SK-N-SH treated with all-trans-retinoic acid at 6 μM for 48 hours (cell line): Measurements from ENCODE around the gene SCN1A.

ENCODE experiments used
- ATAC-seq: fragments of 200-7000 bp; cut with Tn5 transposase; 3 replicates; pipeline ENCODE4 v1.9.1; 2020; ENCODE audit warnings: mild to moderate bottlenecking, moderate library complexity
- ARNTL ChIP-seq: fragments of 450-650 bp; formaldehyde crosslinking; IDR thresholded peaks from 2 replicates; pipeline ENCODE4 v1.5.0; 2020; ENCODE audit warnings: low read depth, mild to moderate bottlenecking, moderate library complexity, borderline replicate concordance
- BACH2 ChIP-seq: fragments of 250-450 bp; sonication (Bioruptor Pico); IDR thresholded peaks from 2 replicates; pipeline ENCODE4 v1.9.0; 2021; ENCODE audit warnings: mild to moderate bottlenecking, borderline replicate concordance
- CSDC2 ChIP-seq: fragments of 250-450 bp; sonication (Bioruptor Pico); IDR thresholded peaks from 2 replicates; pipeline ENCODE4 v1.5.0; 2020; ENCODE audit warnings: mild to moderate bottlenecking, moderate library complexity
- ESRRG ChIP-seq: fragments of 250-450 bp; sonication (Bioruptor Pico); IDR thresholded peaks from 2 replicates; pipeline ENCODE4 v1.6.1; 2021; ENCODE audit warnings: mild to moderate bottlenecking
- GLIS3 ChIP-seq: fragments of 250-450 bp; sonication (Bioruptor Pico); IDR thresholded peaks from 2 replicates; pipeline ENCODE4 v1.5.0; 2020; ENCODE audit warnings: mild to moderate bottlenecking, moderate library complexity
- ISL1 ChIP-seq: fragments of 250-450 bp; sonication (Bioruptor Pico); IDR thresholded peaks from 2 replicates; pipeline ENCODE4 v2.1.2; 2022; ENCODE audit warnings: mild to moderate bottlenecking, moderate library complexity
- OSR1 ChIP-seq: fragments of 250-450 bp; sonication (Bioruptor Pico); IDR thresholded peaks from 2 replicates; pipeline ENCODE4 v1.8.0; 2022; ENCODE audit warnings: moderate library complexity, mild to moderate bottlenecking, inconsistent platforms
- PATZ1 ChIP-seq: fragments of 250-450 bp; sonication (Bioruptor Pico); IDR thresholded peaks from 2 replicates; pipeline ENCODE4 v1.8.0; 2020; ENCODE audit warnings: mild to moderate bottlenecking, moderate library complexity, borderline replicate concordance
- POU6F1 ChIP-seq: fragments of 250-450 bp; sonication (Bioruptor Pico); IDR thresholded peaks from 2 replicates; pipeline ENCODE4 v1.8.0; 2021; ENCODE audit warnings: low read depth, mild to moderate bottlenecking, moderate library complexity, borderline replicate concordance
- PPARA ChIP-seq: fragments of 250-450 bp; sonication (Bioruptor Pico); IDR thresholded peaks from 2 replicates; pipeline ENCODE4 v1.5.0; 2020; ENCODE audit warnings: mild to moderate bottlenecking, borderline replicate concordance
- RARB ChIP-seq: fragments of 250-450 bp; sonication (Bioruptor Pico); IDR thresholded peaks from 2 replicates; pipeline ENCODE4 v1.8.0; 2021; ENCODE audit warnings: mild to moderate bottlenecking, moderate library complexity
- SNAI2 ChIP-seq: fragments of 250-450 bp; sonication (Bioruptor Pico); IDR thresholded peaks from 2 replicates; pipeline ENCODE4 v1.5.0; 2020; ENCODE audit warnings: mild to moderate bottlenecking, moderate library complexity
- TCF4 ChIP-seq: fragments of 250-450 bp; sonication (Bioruptor Pico); IDR thresholded peaks from 2 replicates; pipeline ENCODE4 v1.8.0; 2021; ENCODE audit warnings: mild to moderate bottlenecking, moderate library complexity, borderline replicate concordance
- TOX ChIP-seq: fragments of 250-450 bp; sonication (Bioruptor Pico); IDR thresholded peaks from 2 replicates; pipeline ENCODE4 v1.8.0; 2021; ENCODE audit warnings: mild to moderate bottlenecking, moderate library complexity, borderline replicate concordance
- TSHZ2 ChIP-seq: fragments of 250-450 bp; sonication (Bioruptor Pico); IDR thresholded peaks from 2 replicates; pipeline ENCODE4 v1.5.0; 2020; ENCODE audit warnings: mild to moderate bottlenecking, moderate library complexity
- ZC3H10 ChIP-seq: fragments of 250-450 bp; sonication (Bioruptor Pico); IDR thresholded peaks from 2 replicates; pipeline ENCODE4 v1.5.1; 2021; ENCODE audit warnings: mild to moderate bottlenecking, moderate library complexity
- ZFP3 ChIP-seq: fragments of 250-450 bp; sonication (Bioruptor Pico); IDR thresholded peaks from 2 replicates; pipeline ENCODE4 v1.5.0; 2020; ENCODE audit warnings: mild to moderate bottlenecking, moderate library complexity
- ZFP30 ChIP-seq: fragments of 450-650 bp; formaldehyde crosslinking; IDR thresholded peaks from 2 replicates; pipeline ENCODE4 v1.5.0; 2022; ENCODE audit warnings: mild to moderate bottlenecking, moderate library complexity
- ZNF565 ChIP-seq: fragments of 450-650 bp; formaldehyde crosslinking; conservative IDR thresholded peaks from 2 replicates; pipeline ENCODE4 v1.5.0; 2020; ENCODE audit warnings: low read depth, mild to moderate bottlenecking, moderate library complexity
- ZNF70 ChIP-seq: fragments of 450-650 bp; formaldehyde crosslinking; IDR thresholded peaks from 2 replicates; pipeline ENCODE4 v1.5.0; 2020; ENCODE audit warnings: mild to moderate bottlenecking, moderate library complexity
- ZNF8 ChIP-seq: fragments of 450-650 bp; formaldehyde crosslinking; IDR thresholded peaks from 2 replicates; pipeline ENCODE4 v1.5.0; 2020; ENCODE audit warnings: mild to moderate bottlenecking, moderate library complexity
- TF ChIP-seq, protein P1 (sequence below): fragments of 250-450 bp; sonication (Bioruptor Pico); IDR thresholded peaks from 2 replicates; pipeline ENCODE4 v1.5.1; 2020; ENCODE audit warnings: low read depth, mild to moderate bottlenecking, moderate library complexity
- TF ChIP-seq, protein P2 (sequence below): fragments of 250-450 bp; sonication (Bioruptor Pico); IDR thresholded peaks from 2 replicates; pipeline ENCODE4 v1.5.1; 2021; ENCODE audit warnings: mild to moderate bottlenecking, moderate library complexity

Gene SCN1A

GRCh38 chr2:165957030-165957675 lies 170.7 kb downstream of the SCN1A start (continued):
- TF ChIP-seq TSHZ2 (CRISPR knock-in tag), result no peak
- TF ChIP-seq CSDC2, result no peak

DNA sequence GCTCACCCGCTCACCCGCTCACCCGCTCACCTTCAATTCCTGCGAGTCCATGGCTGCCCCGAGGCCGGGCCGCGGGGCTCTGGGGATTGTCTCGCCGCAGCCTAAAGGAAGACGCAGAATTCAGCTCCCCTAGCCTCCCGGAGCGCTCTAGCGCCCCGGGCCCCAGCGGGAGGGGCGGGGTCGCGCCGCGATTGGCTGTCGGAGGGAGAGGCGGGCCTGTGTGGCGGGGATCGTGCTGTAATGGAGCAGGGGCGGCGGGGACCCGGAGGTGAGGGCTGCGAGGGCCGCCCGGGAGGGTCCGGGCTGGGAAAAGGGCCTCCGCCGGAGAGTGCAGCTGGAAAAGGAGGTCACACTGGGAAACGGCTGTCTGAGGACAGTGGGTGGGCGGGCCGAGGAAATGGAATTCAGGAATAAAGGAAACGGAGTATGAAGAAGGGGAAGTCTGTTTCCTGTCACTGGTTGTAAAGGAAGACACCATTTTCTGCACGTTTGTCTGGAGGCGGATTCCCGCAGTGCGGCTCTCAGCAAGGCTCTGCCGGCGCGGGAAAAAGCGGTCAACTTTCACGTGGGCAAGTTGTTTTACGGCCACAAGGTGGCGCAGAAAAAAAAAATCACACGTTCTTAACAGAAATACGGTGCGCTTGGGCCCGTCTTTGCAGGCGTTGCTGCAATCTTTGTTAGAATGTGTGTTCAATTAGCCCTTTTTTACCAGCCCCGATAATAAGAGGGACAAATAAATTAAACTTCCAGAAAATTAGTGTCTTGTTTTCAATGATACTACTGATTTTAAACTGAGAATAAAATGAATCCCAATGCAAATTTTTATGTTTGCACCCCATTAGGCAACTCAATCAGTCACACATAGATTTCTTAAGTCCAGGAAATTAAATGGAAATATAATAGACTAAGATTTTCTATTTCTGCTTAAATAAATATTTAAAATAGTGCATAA lies 173.9 kb downstream of the SCN1A start, which contains the start of gene TTC21B:
Gene TTC21B, minus strand, starts transcription at position 122 of the 952 bp plus-strand sequence. Its CDS starts 71 bp downstream, at position 51.
- ATAC-seq, result peak; percentile 97
- TF ChIP-seq, protein P1, sequence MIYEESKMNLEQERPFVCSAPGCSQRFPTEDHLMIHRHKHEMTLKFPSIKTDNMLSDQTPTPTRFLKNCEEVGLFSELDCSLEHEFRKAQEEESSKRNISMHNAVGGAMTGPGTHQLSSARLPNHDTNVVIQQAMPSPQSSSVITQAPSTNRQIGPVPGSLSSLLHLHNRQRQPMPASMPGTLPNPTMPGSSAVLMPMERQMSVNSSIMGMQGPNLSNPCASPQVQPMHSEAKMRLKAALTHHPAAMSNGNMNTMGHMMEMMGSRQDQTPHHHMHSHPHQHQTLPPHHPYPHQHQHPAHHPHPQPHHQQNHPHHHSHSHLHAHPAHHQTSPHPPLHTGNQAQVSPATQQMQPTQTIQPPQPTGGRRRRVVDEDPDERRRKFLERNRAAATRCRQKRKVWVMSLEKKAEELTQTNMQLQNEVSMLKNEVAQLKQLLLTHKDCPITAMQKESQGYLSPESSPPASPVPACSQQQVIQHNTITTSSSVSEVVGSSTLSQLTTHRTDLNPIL, result no peak
- TF ChIP-seq ARNTL (no peak), OSR1 (CRISPR knock-in tag) (no peak), CSDC2 (no peak), ZFP30 (CRISPR knock-in tag) (peak; percentile 63; the same call in 1 of the 2 replicates), ZFP3 (peak; percentile 51; the same call in 1 of the 2 replicates), GLIS3 (CRISPR knock-in tag) (peak; percentile 49), TCF4 (CRISPR knock-in tag) (no peak), POU6F1 (CRISPR knock-in tag) (no peak), SNAI2 (no peak), PPARA (no peak), TSHZ2 (CRISPR knock-in tag) (0 out of 2 replicates have a peak, but pooled peaks have one; percentile 17), PATZ1 (CRISPR knock-in tag) (no peak), BACH2 (CRISPR knock-in tag) (no peak), ISL1 (no peak), TOX (CRISPR knock-in tag) (no peak), ZNF8 (no peak), RARB (no peak), ZC3H10 (CRISPR knock-in tag) (no peak), ZNF70 (CRISPR knock-in tag) (no peak), ESRRG (CRISPR knock-in tag) (no peak), ZNF565 (no peak)
- TF ChIP-seq, protein P2, sequence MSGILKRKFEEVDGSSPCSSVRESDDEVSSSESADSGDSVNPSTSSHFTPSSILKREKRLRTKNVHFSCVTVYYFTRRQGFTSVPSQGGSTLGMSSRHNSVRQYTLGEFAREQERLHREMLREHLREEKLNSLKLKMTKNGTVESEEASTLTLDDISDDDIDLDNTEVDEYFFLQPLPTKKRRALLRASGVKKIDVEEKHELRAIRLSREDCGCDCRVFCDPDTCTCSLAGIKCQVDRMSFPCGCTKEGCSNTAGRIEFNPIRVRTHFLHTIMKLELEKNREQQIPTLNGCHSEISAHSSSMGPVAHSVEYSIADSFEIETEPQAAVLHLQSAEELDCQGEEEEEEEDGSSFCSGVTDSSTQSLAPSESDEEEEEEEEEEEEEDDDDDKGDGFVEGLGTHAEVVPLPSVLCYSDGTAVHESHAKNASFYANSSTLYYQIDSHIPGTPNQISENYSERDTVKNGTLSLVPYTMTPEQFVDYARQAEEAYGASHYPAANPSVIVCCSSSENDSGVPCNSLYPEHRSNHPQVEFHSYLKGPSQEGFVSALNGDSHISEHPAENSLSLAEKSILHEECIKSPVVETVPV, result no peak
